Amygdala (tissue), 56 donors: Measurements from ENCODE around the gene JAZF1.
A peak's percentile ranks its signal among the peaks of the same experiment; 100 is the strongest.
"Not testable (repeated sequence)": the region's sequence is repeated elsewhere in the genome, so short reads cannot be mapped to it uniquely, and the experiment has no call there.

Experiments used
- DNase-seq, 56 donors: peaks; one replicate each; lab custom pipeline; 2025; lab: John Stamatoyannopoulos, UW

The JAZF1 gene

GRCh38 chr7:27901028-27901760 is 279.4 kb downstream of the JAZF1 start:
- DNase-seq: no peak

GRCh38 chr7:27900006-27900405 is 280.6 kb downstream of the JAZF1 start:
- DNase-seq: no peak

GRCh38 chr7:27899601-27900000 is 281.0 kb downstream of the JAZF1 start:
- no peak for DNase-seq

- DNase-seq: no peak
These were observed 283.2 kb downstream of the JAZF1 start for GRCh38 chr7:27897441-27897847.

DNA sequence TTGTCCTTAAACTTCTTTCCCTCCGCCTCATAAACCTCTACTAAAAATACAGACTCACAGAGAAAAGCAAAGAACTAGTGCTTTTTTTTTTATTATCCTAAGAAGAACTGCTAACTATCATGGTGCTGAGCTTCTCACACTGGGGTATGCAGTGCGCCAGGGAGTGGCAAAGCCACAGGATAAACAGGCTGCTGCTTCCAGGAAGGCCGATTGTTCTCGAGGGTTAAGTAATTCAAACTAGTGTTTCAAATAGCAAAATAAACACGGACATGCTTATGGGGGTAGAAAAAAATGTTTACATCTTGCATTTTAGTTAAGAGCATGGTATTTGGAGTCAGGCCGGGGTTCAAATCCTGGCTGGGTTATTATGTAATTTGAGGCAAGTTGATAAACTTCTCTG is 283.6 kb downstream of the JAZF1 start:
- DNase-seq: no peak

DNA sequence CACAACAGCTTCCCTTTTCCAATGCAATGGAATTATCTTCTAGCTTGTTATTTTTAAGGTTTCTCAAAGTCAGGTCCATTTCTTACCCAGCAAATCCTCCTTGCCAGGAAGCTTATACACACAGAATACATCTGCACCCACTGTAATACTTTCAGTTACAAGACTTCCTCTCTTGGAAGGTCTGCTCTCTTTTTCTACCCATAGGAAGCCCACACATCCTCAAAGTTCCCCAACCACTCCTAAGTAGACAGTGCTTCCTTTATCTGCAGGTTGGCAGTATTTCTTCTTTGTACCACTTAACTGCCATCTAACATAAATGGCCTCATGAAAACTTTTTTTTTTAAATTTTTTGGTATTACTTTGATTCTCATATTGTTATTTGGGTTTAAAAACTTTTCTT is 285.0 kb downstream of the JAZF1 start:
- no peak for DNase-seq

DNA sequence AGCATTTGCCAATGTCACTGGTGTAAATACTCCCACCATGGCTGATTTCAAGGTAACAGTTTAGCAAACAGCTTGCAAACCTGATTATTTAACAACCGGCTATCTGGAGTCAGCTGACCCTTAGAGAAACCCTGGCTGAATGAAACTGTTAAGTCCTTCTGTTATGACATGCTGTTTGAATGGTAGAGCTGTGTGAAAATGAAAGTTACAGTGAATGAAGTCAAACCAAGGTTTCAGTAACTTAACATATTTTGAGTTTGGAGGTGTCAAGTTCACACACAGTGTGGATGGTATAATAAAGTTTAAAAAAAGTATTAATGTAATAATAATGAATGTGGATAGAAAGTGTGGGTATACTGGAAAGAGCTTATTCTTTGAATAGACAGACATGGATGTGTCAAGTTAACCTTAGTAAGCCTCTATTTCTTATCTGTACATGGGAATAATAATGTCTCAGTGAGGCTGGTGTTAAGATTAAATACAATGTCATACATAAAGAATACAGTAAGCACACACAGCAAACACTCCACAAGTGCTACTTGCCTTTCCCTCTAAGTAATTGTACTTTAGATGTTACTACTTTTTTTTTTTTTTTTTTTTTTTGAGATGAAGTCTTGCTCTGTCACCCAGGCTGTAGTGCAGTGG is 290.3 kb downstream of the JAZF1 start:
- no peak for DNase-seq

GRCh38 chr7:27889800-27890199 is 290.8 kb downstream of the JAZF1 start:
- DNase-seq: no peak

GRCh38 chr7:27888736-27889135 is 291.9 kb downstream of the JAZF1 start:
- DNase-seq: no peak

- DNase-seq: not testable (repeated sequence)
These were observed 293.9 kb downstream of the JAZF1 start for GRCh38 chr7:27886710-27887109.

GRCh38 chr7:27885652-27886051 is 294.9 kb downstream of the JAZF1 start:
- no peak for DNase-seq

GRCh38 chr7:27883696-27884095 is 296.9 kb downstream of the JAZF1 start:
- no peak for DNase-seq

DNA sequence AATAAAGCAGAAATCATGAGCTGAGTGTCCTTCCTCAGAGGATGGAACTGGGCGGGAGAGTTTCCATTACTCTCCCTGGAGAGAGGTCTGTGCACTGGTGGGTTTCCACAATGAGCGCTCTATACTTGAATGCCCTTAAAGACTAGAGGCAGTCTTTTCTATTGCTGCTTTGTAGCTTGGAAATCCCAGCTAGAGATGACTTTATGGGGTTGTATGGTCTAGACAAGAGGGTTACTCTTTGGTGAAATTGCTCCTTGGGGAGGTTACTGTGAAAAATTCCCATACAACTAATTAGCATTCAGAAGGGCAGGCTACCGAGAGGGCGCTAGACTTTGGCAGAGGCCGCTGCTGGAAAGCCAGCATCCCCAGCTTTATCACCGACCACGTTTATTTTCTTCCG is 303.8 kb downstream of the JAZF1 start:
- DNase-seq: no peak

DNA sequence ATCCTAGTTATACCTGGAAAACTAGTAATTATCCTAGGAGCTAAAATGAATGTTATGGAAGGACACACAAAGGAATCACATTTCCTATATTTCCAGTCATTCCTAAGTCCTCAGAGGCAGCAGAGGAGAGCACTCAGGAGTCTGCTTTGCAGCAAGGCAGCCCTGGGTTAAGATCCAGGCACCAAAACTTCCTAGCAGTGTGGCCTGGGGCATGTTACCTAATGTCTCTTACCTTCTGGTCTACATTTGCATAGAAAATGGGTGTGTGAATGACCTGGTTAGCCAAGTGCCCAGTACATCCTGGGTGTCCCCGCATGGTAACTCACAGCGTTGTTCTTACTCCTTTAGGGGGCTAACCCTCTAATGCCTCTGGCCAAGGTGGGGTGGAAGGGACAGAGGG is 304.8 kb downstream of the JAZF1 start:
- DNase-seq: no peak

DNA sequence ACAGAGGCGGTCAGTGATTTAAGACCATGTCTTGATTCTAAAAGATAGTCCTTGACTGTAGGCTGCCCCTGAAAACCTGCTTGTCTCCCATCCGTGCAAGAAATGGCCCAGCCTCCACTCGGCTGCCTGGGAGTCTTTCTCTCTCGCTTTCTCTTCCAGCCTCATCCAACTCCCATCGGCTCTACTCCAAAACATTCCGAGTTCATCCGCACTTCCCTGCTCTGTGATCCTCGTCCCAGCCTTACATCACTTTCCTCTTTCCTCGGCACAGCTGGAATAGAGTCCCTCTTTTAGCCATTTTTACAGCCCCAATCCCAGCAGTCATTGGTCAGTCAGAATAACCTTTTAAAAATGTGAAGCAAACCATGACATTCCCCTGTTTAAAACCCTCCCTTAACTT is 305.5 kb downstream of the JAZF1 start:
- no peak for DNase-seq

- DNase-seq: peak in 50 of 56 donors; percentile 2 to 80 (median 33)
These were observed 306.3 kb downstream of the JAZF1 start for GRCh38 chr7:27873981-27874957.

GRCh38 chr7:27872356-27873275 is 308.0 kb downstream of the JAZF1 start:
- DNase-seq: peak in 1 of 56 donors; percentile 3

DNA sequence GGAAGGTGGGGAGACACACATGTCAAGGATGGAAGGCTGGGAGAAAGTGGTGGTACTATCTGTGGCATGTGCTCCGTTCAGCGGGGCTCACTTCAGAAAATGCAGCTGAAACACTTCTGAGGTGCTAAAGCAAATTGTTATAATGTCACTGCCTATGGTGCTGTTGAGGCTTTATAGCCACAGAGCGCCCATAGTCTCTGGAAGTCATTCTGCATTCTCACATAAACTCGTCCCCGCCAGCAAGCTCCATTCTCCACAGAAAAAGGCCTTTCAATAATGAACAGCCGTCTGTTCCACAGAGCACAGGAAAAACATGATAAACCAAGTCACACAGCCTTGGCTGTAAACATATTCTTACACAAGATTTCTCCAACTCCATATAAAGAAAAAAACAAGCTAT is 308.7 kb downstream of the JAZF1 start:
- no peak for DNase-seq

- DNase-seq: no peak
These were observed 309.5 kb downstream of the JAZF1 start for GRCh38 chr7:27871086-27871485.

- DNase-seq: no peak
These were observed 310.0 kb downstream of the JAZF1 start for GRCh38 chr7:27870595-27870994.
